B cell (primary cell): Measurements from ENCODE around the gene CSRP3. TPM values are rescaled to one million over a fixed set of nuclear protein-coding genes. Genes with fewer than 3 reads are reported as not detected.

ENCODE experiments used
- ATAC-seq: fragments of 200-7000 bp; cut with Tn5 transposase; one replicate; pipeline ENCODE4 v1.10.0; 2021; ENCODE audit warnings: low read depth, mild to moderate bottlenecking, moderate number of reproducible peaks, moderate library complexity
- CTCF ChIA-PET: fragments of 350-600 bp; sonication (Branson Sonifier 250); formaldehyde crosslinking; loops from one replicate; lab custom pipeline; 2021; ENCODE audit warnings: antibody characterized with exemption, inconsistent platforms; lab: Charles Lee
- POLR2A ChIA-PET: fragments of 350-600 bp; sonication (Branson Sonifier 250); formaldehyde crosslinking; loops from one replicate; lab custom pipeline; 2021; ENCODE audit warnings: antibody characterized with exemption; lab: Charles Lee
- DNase-seq: peaks from one replicate; pipeline ENCODE4 v3.0.0; 2013
- H2AFZ ChIP-seq: 2 replicates; pipeline ENCODE4 v1.6.1; 2012; ENCODE audit warnings: mild to moderate bottlenecking, low read depth, low read length; ENCODE audit not compliant: insufficient read depth, poor library complexity, severe bottlenecking
- H3K27ac ChIP-seq, 2 donors: 1 replicate in 1 of 2; 2 replicates in 1 of 2; pipeline ENCODE4 v1.5.1; 2012 to 2013; ENCODE audit warnings: low read length in 2 of 2, mild to moderate bottlenecking in 2 of 2, moderate library complexity in 1 of 2
- H3K27me3 ChIP-seq, 4 experiments: fragments of 200-600 bp in 1 of 4; sonication (generic) in 1 of 4; replicated peaks in 1 of 4; 1 replicate in 2 of 4; 2 replicates in 2 of 4; pipeline versions ENCODE4 v1.6.1 to v1.7.0; 2013 to 2016; ENCODE audit warnings: low read length in 3 of 4, mild to moderate bottlenecking in 2 of 4, mixed read lengths in 1 of 4, moderate library complexity in 1 of 4; ENCODE audit not compliant: insufficient read depth in 4 of 4, control insufficient read depth in 3 of 4; ENCODE audit errors: control extremely low read depth in 1 of 4
- H3K36me3 ChIP-seq, 2 experiments: replicated peaks in 1 of 2; 1 replicate in 1 of 2; 2 replicates in 1 of 2; pipeline versions ENCODE4 v1.6.1 to v1.7.1; 2013; ENCODE audit warnings: low read length in 1 of 2; ENCODE audit not compliant: insufficient read depth in 2 of 2, control insufficient read depth in 1 of 2; ENCODE audit errors: control extremely low read depth in 1 of 2, extremely low read depth in 1 of 2
- H3K4me1 ChIP-seq, 2 donors: fragments of 200-600 bp in 1 of 2; sonication (generic) in 1 of 2; 1 replicate in 1 of 2; 2 replicates in 1 of 2; pipeline versions ENCODE4 v1.5.1 to v1.6.1; 2013 to 2017; ENCODE audit warnings: low read length in 2 of 2; ENCODE audit not compliant: control insufficient read depth in 2 of 2, insufficient read depth in 2 of 2
- H3K4me2 ChIP-seq: replicated peaks from 2 replicates; pipeline ENCODE3; 2012; ENCODE audit warnings: mild to moderate bottlenecking, low read depth, low read length; ENCODE audit not compliant: poor library complexity, severe bottlenecking
- H3K4me3 ChIP-seq, 5 experiments: fragments of 200-600 bp in 1 of 5; sonication (generic) in 1 of 5; 1 replicate in 3 of 5; 2 replicates in 2 of 5; pipeline versions ENCODE4 v1.5.1 to v1.7.0; 2011 to 2016; ENCODE audit warnings: low read length in 4 of 5, mild to moderate bottlenecking in 4 of 5, low read depth in 2 of 5, control low read depth in 1 of 5, moderate library complexity in 1 of 5; ENCODE audit not compliant: insufficient read depth in 1 of 5; ENCODE audit errors: control extremely low read depth in 1 of 5, extremely low read depth in 1 of 5
- H3K79me2 ChIP-seq: fragments of 200-600 bp; sonication (generic); one replicate; pipeline ENCODE4 v1.6.0; 2016; ENCODE audit warnings: low read length; ENCODE audit not compliant: control insufficient read depth, insufficient read depth
- H3K9ac ChIP-seq: fragments of 200-600 bp; sonication (generic); 2 replicates; pipeline ENCODE4 v1.6.1; 2017; ENCODE audit warnings: mild to moderate bottlenecking, low read length, moderate library complexity
- H3K9me3 ChIP-seq, 3 donors: one replicate each; pipeline versions ENCODE4 v1.6.1 to v1.7.1; 2013; ENCODE audit warnings: low read length in 2 of 3; ENCODE audit not compliant: control insufficient read depth in 2 of 3, insufficient read depth in 1 of 3; ENCODE audit errors: control extremely low read depth in 1 of 3
- H4K20me1 ChIP-seq: 2 replicates; pipeline ENCODE4 v1.6.0; 2012; ENCODE audit warnings: mild to moderate bottlenecking, low read length; ENCODE audit not compliant: insufficient read depth, control insufficient read depth, poor library complexity, severe bottlenecking
- H3K27ac Mint-ChIP-seq: one replicate; pipeline ENCODE4 v1.8.0; 2021; ENCODE audit warnings: mixed read lengths
- H3K27me3 Mint-ChIP-seq: one replicate; pipeline ENCODE4 v1.8.0; 2021; ENCODE audit warnings: mixed read lengths
- H3K4me1 Mint-ChIP-seq: one replicate; pipeline ENCODE4 v1.8.0; 2021; ENCODE audit warnings: mixed read lengths
- H3K4me3 Mint-ChIP-seq: one replicate; pipeline ENCODE4 v1.8.0; 2021; ENCODE audit warnings: mixed read lengths
- H3K9me3 Mint-ChIP-seq: one replicate; pipeline ENCODE4 v1.8.0; 2022; ENCODE audit warnings: mixed read lengths; ENCODE audit not compliant: insufficient read depth
- EZH2 ChIP-seq: IDR thresholded peaks from 2 replicates; pipeline ENCODE4 v1.6.1; 2012; ENCODE audit warnings: borderline replicate concordance, low read depth, mild to moderate bottlenecking, moderate library complexity, low read length; ENCODE audit not compliant: insufficient read depth, poor library complexity, severe bottlenecking
- WGBS: methylation state at CpG from one replicate; pipeline ENCODE4 v1.1.5; 2013; ENCODE audit warnings: missing lambda C conversion rate; ENCODE audit not compliant: insufficient coverage; 5-methylcytosine and 5-hydroxymethylcytosine counted together
- intact Hi-C: fragments of 100-400 bp; cut with micrococcal nuclease; formaldehyde crosslinking; loops from one replicate; pipeline ENCODE4 v1.10.0; 2022
- polyA plus RNA-seq: library from polyadenylated mRNA; depleted of rRNA; stranded (reverse); fragments of >200 nt; gene quantifications from 2 replicates; pipeline ENCODE4 v1.2.3, GENCODE V29; 2012
- total RNA-seq, 2 donors: library from RNA; stranded (reverse); fragments of 120-200 nt in 1 of 2; gene quantifications; 1 replicate in 1 of 2; 2 replicates in 1 of 2; pipeline versions ENCODE4 v1.2.3 to v1.2.4, GENCODE V29; 2013 to 2022
- TF ChIP-seq, protein P1 (sequence below): fragments of 200-600 bp; IDR thresholded peaks from one replicate; pipeline ENCODE4 v1.8.0; 2022; ENCODE audit warnings: antibody characterized with exemption, mild to moderate bottlenecking

The CSRP3 gene
- total and polyA plus RNA-seq, 2 donors (not counting 1 experiment from before 2014, with no cell fraction given) = not detected

DNA sequence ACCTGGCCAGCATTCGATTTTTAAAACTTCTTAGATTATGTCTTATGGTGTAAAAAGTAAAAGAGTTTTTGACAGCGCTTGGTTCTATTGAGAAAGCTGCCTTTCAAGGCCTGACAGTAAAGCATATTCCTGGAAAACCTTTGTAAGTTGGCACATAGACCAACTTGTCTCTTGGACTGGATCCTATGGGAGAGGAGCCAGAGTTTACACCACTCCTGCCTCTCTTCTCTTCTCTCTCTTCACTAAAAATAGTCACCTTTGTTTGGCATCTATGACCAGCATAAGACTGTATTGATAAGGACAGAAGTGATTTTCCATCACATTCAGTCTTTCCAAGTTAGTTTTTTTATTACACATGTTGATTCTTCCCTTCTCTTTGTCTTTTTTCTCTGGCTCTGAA lies 33.7 kb downstream of the CSRP3 start:
- Histone ChIP-seq H3K4me1 (no peaks in the 10 kb centered on the region), H2AFZ (no peak overlapping the region), H4K20me1 (no peaks in the 10 kb centered on the region), H3K9me3 (no peaks in the 10 kb centered on the region), H3K27ac (no peak overlapping the region), H3K79me2 (no peaks in the 10 kb centered on the region), H3K9ac (no peak overlapping the region), H3K27me3 (no peaks in the 10 kb centered on the region), H3K4me3 (no peak overlapping the region), H3K4me2 (no peak overlapping the region), H3K36me3 (peaks cover 7 to 58% of the 10 kb centered on the region in 2 experiments)
- ChIA-PET CTCF (interaction anchor here (1.2 kb wide), 1 partner anchor 13 kb away, joined by 4 read pairs; no protein-coding TSS in a partner anchor), POLR2A (no interaction called here)
- 100% methylated on average over 1 of the region's 2 CpGs for WGBS
- no peak overlapping the region for H3K27ac Mint-ChIP-seq
- DNase-seq = no peak
- intact Hi-C loops = no loop called here
- no peak for TF ChIP-seq EZH2
- TF ChIP-seq, protein P1, sequence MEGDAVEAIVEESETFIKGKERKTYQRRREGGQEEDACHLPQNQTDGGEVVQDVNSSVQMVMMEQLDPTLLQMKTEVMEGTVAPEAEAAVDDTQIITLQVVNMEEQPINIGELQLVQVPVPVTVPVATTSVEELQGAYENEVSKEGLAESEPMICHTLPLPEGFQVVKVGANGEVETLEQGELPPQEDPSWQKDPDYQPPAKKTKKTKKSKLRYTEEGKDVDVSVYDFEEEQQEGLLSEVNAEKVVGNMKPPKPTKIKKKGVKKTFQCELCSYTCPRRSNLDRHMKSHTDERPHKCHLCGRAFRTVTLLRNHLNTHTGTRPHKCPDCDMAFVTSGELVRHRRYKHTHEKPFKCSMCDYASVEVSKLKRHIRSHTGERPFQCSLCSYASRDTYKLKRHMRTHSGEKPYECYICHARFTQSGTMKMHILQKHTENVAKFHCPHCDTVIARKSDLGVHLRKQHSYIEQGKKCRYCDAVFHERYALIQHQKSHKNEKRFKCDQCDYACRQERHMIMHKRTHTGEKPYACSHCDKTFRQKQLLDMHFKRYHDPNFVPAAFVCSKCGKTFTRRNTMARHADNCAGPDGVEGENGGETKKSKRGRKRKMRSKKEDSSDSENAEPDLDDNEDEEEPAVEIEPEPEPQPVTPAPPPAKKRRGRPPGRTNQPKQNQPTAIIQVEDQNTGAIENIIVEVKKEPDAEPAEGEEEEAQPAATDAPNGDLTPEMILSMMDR = no peak
- H3K9me3 Mint-ChIP-seq = no peaks in the 10 kb centered on the region
- H3K27me3 Mint-ChIP-seq = no peaks in the 10 kb centered on the region
- no peak overlapping the region for H3K4me3 Mint-ChIP-seq
- ATAC-seq = no peak
- no peaks in the 10 kb centered on the region for H3K4me1 Mint-ChIP-seq

- Histone ChIP-seq H3K9me3 (no peaks in the 10 kb centered on the region), H2AFZ (no peak overlapping the region), H4K20me1 (no peaks in the 10 kb centered on the region), H3K79me2 (no peaks in the 10 kb centered on the region), H3K27me3 (no peaks in the 10 kb centered on the region), H3K36me3 (peaks cover 3 to 47% of the 10 kb centered on the region in 2 experiments), H3K27ac (no peak overlapping the region), H3K9ac (no peak overlapping the region), H3K4me3 (no peak overlapping the region), H3K4me1 (no peaks in the 10 kb centered on the region), H3K4me2 (no peak overlapping the region)
- intact Hi-C loops = no loop called here
- H3K4me1 Mint-ChIP-seq = no peaks in the 10 kb centered on the region
- TF ChIP-seq EZH2 = no peak
- TF ChIP-seq, protein P1 = no peak
- H3K27ac Mint-ChIP-seq = no peak overlapping the region
- CTCF ChIA-PET = no interaction called here
- WGBS = no CpG with 5 or more reads among the region's 2 CpGs
- POLR2A ChIA-PET = no interaction called here
- no peak for DNase-seq
- H3K27me3 Mint-ChIP-seq = no peaks in the 10 kb centered on the region
- H3K4me3 Mint-ChIP-seq = no peak overlapping the region
- no peak for ATAC-seq
- H3K9me3 Mint-ChIP-seq = no peaks in the 10 kb centered on the region
Measured at GRCh38 chr11:19164881-19165280, 36.9 kb downstream of the CSRP3 start.
